ENCODE results near the gene NFIA.

- TF ChIP-seq POLR2AphosphoS5 (IDR thresholded peaks at IDR 0.05; ENCODE audit: low read depth, low read length) (no peak), POLR2A (IDR thresholded peaks at IDR 0.05; ENCODE audit: low read depth, low read length) (no peak)
Observed at GRCh38 chr1:61139775-61140549, 57.6 kb downstream of the NFIA start.

All from GM12892 (cell line).